Small intestine (tissue), 7 donors: ENCODE data around the gene HES5. TPM values are rescaled to one million over a fixed set of nuclear protein-coding genes. Genes with fewer than 3 reads are reported as not detected.
A peak's percentile ranks its signal among the peaks of the same experiment; 100 is the strongest.

Source experiments
- DNase-seq, 2 donors: peaks; one replicate each; pipeline versions ENCODE4 v3.0.0 to v3.0.0-alpha.2; 2013
- FAIRE-seq: peaks from 2 replicates; lab custom pipeline; 2012; peaks lifted over from hg19 to GRCh38; lab: Jason Lieb, UNC
- H3K27ac ChIP-seq, 3 donors: one replicate each; pipeline ENCODE4 v1.5.1; 2013; ENCODE audit warnings: low read length in 2 of 3, mild to moderate bottlenecking in 2 of 3, control low read depth in 1 of 3, inconsistent platforms in 1 of 3, low read depth in 1 of 3, moderate library complexity in 1 of 3
- H3K27me3 ChIP-seq, 3 donors: one replicate each; pipeline ENCODE4 v1.6.1; 2013; ENCODE audit warnings: low read length in 3 of 3, inconsistent platforms in 1 of 3; ENCODE audit not compliant: control insufficient read depth in 3 of 3, insufficient read depth in 3 of 3
- H3K36me3 ChIP-seq, 3 donors: one replicate each; pipeline ENCODE4 v1.6.1; 2013; ENCODE audit warnings: low read length in 3 of 3, inconsistent platforms in 1 of 3, low read depth in 1 of 3, mild to moderate bottlenecking in 1 of 3, moderate library complexity in 1 of 3; ENCODE audit not compliant: control insufficient read depth in 3 of 3, insufficient read depth in 2 of 3
- H3K4me1 ChIP-seq, 3 donors: one replicate each; pipeline ENCODE4 v1.6.1; 2013; ENCODE audit warnings: low read length in 2 of 3, inconsistent platforms in 1 of 3, low read depth in 1 of 3, mild to moderate bottlenecking in 1 of 3, moderate library complexity in 1 of 3; ENCODE audit not compliant: control insufficient read depth in 3 of 3, insufficient read depth in 2 of 3
- H3K4me3 ChIP-seq, 3 donors: one replicate each; pipeline ENCODE4 v1.5.1; 2013; ENCODE audit warnings: low read length in 3 of 3, control low read depth in 1 of 3, inconsistent platforms in 1 of 3, low read depth in 1 of 3, mild to moderate bottlenecking in 1 of 3, moderate library complexity in 1 of 3
- H3K9me3 ChIP-seq, 2 donors: one replicate each; pipeline ENCODE4 v1.6.1; 2013; ENCODE audit warnings: low read depth in 1 of 2, low read length in 1 of 2; ENCODE audit not compliant: control insufficient read depth in 2 of 2, insufficient read depth in 1 of 2
- WGBS, 3 donors: extraction: QIAGEN DNeasy Blood & Tissue Kit; methylation state at CpG; one replicate each; pipeline ENCODE4 v1.1.7; 2013; 5-methylcytosine and 5-hydroxymethylcytosine counted together
- polyA plus RNA-seq, 4 donors: library from polyadenylated mRNA; stranded (reverse) in 3 of 4; unstranded in 1 of 4; fragments of 200-250 nt in 3 of 4; fragments of 120-200 nt in 1 of 4; gene quantifications; one replicate each; pipeline versions ENCODE4 v1.2.1 to v1.2.3, GENCODE V29; 2013
- donor health status: healthy with polysubstance abuse.
- donor health status: control.
- donor health status: control.
- donor health status: Bipolar disorder and iron deficiency.
- donor health status: healthy.

Gene HES5
- polyA plus RNA-seq, 4 donors = 0.19 to 0.30 TPM; not detected in 2

GRCh38 chr1:2540816-2541492 lies 10.9 kb upstream of the HES5 start:
- Histone ChIP-seq H3K27ac (no peak overlapping the region), H3K4me3 (no peak overlapping the region), H3K9me3 (no peaks in the 10 kb centered on the region), H3K4me1 (peaks cover 0 to 48% (median 7%) of the 10 kb centered on the region in 3 donors), H3K27me3 (peaks cover 0 to 17% (median 5%) of the 10 kb centered on the region in 3 donors), H3K36me3 (no peaks in the 10 kb centered on the region)
- peak in 1 of 2 donors; percentile 27 for DNase-seq
- 11% methylated on average over 35 to 39 of the region's 39 CpGs for WGBS, 3 donors
- no peak for FAIRE-seq

DNA sequence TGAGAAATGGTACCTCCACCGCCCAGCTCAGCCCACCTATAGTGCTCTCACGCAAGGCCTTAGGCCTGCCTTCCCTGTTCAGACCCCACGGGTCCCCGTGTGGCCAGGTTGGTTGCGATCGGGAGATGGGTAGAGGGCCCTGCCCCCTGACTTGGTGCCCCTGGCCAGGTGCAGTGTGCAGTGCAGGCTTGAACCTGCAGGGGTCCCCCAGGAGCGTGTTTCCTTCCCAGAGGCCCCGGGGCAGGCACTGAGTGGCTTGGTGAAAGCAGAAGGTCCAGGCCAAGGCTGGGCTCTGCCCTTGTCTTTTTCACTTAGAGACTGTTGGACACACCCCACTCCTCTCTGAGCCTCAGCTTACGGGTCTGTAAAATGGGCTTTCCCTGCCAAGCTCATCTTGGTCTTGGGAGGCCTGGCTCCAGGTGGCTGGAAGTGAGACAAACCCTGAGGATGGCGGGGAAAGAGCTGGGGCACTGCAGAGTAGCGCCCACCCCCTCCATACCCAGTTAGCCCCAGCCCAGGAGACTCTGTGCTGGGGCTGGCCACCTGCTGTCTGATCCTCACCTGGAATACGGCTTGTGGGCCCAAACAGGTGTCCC lies 9.3 kb upstream of the HES5 start:
- no peaks in the 10 kb centered on the region for H3K36me3 ChIP-seq
- H3K27me3 ChIP-seq = peaks cover 6 to 33% (median 11%) of the 10 kb centered on the region in 3 donors
- no peak for DNase-seq
- no peaks in the 10 kb centered on the region for H3K9me3 ChIP-seq
- peaks cover 0 to 47% (median 4%) of the 10 kb centered on the region in 3 donors for H3K4me1 ChIP-seq
- H3K4me3 ChIP-seq = no peak overlapping the region
- 63 to 79% (median 70%) methylated on average over 12 of the region's 12 CpGs for WGBS, 3 donors
- no peak overlapping the region for H3K27ac ChIP-seq
- no peak for FAIRE-seq

GRCh38 chr1:2538872-2539271 lies 8.8 kb upstream of the HES5 start:
- Histone ChIP-seq H3K27ac (no peak overlapping the region), H3K27me3 (peaks cover 6 to 38% (median 11%) of the 10 kb centered on the region in 3 donors), H3K4me3 (no peak overlapping the region), H3K36me3 (no peaks in the 10 kb centered on the region), H3K4me1 (peaks cover 0 to 45% (median 4%) of the 10 kb centered on the region in 3 donors), H3K9me3 (no peaks in the 10 kb centered on the region)
- FAIRE-seq (no peak), DNase-seq (no peak)
- 79 to 91% (median 81%) methylated on average over 8 of the region's 8 CpGs for WGBS, 3 donors

DNA sequence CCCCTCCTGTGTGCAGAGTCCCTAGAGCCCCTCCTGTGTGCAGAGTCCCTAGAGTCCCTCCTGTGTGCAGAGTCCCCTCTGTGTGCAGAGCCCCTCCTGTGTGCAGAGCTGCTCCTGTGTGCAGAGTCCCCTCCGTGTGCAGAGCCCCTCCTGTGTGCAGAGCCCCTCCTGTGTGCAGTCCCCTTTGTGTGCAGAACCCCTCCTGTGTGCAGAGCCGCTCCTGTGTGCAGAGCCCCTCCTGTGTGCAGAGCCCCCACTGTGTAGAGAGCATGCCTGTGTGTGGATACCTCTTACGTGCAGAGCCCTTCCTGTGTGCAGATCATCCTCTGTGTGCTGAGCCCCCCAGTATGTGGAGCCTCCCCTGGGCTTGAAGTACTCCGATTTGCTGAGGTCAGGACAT lies 8.3 kb upstream of the HES5 start:
- Histone ChIP-seq H3K4me3 (no peak overlapping the region), H3K27ac (no peak overlapping the region), H3K9me3 (no peaks in the 10 kb centered on the region), H3K4me1 (peaks cover 0 to 40% (median 4%) of the 10 kb centered on the region in 3 donors), H3K27me3 (peaks cover 6 to 43% (median 11%) of the 10 kb centered on the region in 3 donors), H3K36me3 (no peaks in the 10 kb centered on the region)
- DNase-seq (no peak), FAIRE-seq (no peak)
- WGBS, 3 donors = 79 to 93% (median 89%) methylated on average over 4 of the region's 4 CpGs

DNA sequence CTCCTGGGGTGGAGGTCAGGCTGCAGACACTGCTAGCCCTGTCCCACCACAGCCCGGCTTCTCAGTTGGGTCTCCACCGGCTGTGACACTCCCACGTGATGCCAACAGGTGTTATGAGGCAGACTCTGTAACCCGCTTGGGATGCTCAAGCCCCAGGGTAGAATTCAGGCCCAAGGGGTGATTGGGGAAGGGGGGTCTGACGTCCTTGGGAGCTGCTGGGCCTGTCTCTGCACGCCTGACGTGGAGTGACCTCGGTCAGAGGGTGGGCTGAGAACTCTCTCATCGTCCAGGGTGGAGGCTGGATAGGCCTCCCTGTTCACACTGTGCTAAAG lies 7.7 kb upstream of the HES5 start:
- Histone ChIP-seq H3K27ac (no peak overlapping the region), H3K36me3 (no peaks in the 10 kb centered on the region), H3K27me3 (peaks cover 10 to 49% (median 11%) of the 10 kb centered on the region in 3 donors), H3K4me1 (peaks cover 0 to 34% (median 4%) of the 10 kb centered on the region in 3 donors), H3K9me3 (no peaks in the 10 kb centered on the region), H3K4me3 (no peak overlapping the region)
- FAIRE-seq (no peak), DNase-seq (no peak)
- whole genome bisulfite sequencing, 3 donors = 36 to 65% (median 38%) methylated on average over 9 of the region's 9 CpGs

GRCh38 chr1:2535981-2536380 lies 5.9 kb upstream of the HES5 start:
- peaks cover 10 to 63% (median 11%) of the 10 kb centered on the region in 3 donors for H3K27me3 ChIP-seq
- FAIRE-seq = no peak
- WGBS, 3 donors = 50 to 75% (median 50%) methylated on average over 9 of the region's 9 CpGs

DNA sequence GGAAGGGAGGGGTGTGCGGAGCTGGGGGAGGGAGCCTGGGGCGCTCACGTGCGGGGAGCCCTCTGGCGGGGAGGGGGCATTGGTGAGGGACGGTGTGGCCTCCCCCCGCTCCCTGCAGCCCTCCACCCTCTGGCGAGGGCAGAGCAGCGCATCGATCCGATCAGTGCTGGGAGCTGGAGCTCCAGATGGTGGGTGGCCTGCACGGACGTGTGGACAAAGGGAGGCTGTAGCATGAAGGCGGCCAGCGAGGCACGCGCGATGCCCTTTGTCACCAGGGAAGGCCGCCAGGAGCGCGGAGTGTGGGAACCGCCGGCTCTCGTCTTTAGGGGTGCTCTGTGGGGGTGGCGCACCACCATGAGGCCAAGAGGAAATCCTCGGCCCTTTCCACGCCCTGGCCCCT lies 5.4 kb upstream of the HES5 start:
- H3K4me1 ChIP-seq = peaks cover 2 to 27% (median 7%) of the 10 kb centered on the region in 3 donors
- H3K9me3 ChIP-seq = no peaks in the 10 kb centered on the region
- peaks cover 11 to 67% (median 12%) of the 10 kb centered on the region in 3 donors for H3K27me3 ChIP-seq
- WGBS, 3 donors = 10 to 41% (median 32%) methylated on average over 19 to 27 of the region's 27 CpGs
- FAIRE-seq = no peak
- H3K4me3 ChIP-seq = no peak overlapping the region
- no peak overlapping the region for H3K27ac ChIP-seq
- H3K36me3 ChIP-seq = no peaks in the 10 kb centered on the region
- DNase-seq = peak in 1 of 2 donors; percentile 15

More at GRCh38 chr1:2535981-2536380, 5.9 kb upstream of the HES5 start:
- H3K27ac ChIP-seq = no peak overlapping the region
- no peaks in the 10 kb centered on the region for H3K36me3 ChIP-seq
- H3K4me1 ChIP-seq = peaks cover 0 to 22% (median 4%) of the 10 kb centered on the region in 3 donors
- H3K9me3 ChIP-seq = no peaks in the 10 kb centered on the region
- H3K4me3 ChIP-seq = no peak overlapping the region
- DNase-seq = no peak

- WGBS, 3 donors = 11 to 36% (median 19%) methylated on average over 18 of the region's 18 CpGs
- peaks cover 8 to 69% (median 12%) of the 10 kb centered on the region in 3 donors for H3K27me3 ChIP-seq
- H3K4me3 ChIP-seq = no peak overlapping the region
- DNase-seq = peak; percentile 52 to 59
- peaks cover 3 to 27% (median 9%) of the 10 kb centered on the region in 3 donors for H3K4me1 ChIP-seq
- no peaks in the 10 kb centered on the region for H3K36me3 ChIP-seq
- no peaks in the 10 kb centered on the region for H3K9me3 ChIP-seq
- H3K27ac ChIP-seq = no peak overlapping the region
- FAIRE-seq = no peak
Measured at GRCh38 chr1:2534687-2535441, 4.8 kb upstream of the HES5 start.
